ENCODE results near the gene MARS1.

- TF ChIP-seq POLR2A (IDR thresholded peaks at IDR 0.05; ENCODE audit: low read length) (no peak), GATA1 (IDR thresholded peaks at IDR 0.05; ENCODE audit: low read depth, low read length) (no peak)
Measured at GRCh38 chr12:57472391-57472790, 15.5 kb upstream of the MARS1 start.

Measured in erythroblast (primary cell).